ENCODE results near the gene FOXP2.

The FOXP2 gene

DNA sequence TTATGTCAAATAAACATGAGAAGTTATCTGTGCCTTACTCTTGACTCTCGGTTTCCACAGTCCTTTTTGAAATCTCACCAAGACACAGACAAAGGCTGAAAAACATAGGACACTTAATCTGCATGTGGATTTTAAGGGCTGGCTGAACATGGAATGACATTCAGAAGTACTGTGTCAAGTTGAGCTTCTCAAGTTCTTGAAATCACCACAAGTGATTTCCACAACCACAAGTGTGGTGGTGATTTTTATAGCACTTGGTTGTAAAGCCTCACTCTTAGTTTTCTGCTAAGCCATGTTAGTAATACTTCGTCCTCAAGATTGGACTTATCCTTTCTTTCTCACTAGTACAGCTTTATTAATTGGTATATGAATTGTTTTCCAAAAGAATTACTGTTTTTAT is 29.6 kb downstream of the FOXP2 start:
- no peak overlapping the region for H3K4me3 ChIP-seq (ENCODE audit: low read depth, low read length)
- TF ChIP-seq, protein P1, sequence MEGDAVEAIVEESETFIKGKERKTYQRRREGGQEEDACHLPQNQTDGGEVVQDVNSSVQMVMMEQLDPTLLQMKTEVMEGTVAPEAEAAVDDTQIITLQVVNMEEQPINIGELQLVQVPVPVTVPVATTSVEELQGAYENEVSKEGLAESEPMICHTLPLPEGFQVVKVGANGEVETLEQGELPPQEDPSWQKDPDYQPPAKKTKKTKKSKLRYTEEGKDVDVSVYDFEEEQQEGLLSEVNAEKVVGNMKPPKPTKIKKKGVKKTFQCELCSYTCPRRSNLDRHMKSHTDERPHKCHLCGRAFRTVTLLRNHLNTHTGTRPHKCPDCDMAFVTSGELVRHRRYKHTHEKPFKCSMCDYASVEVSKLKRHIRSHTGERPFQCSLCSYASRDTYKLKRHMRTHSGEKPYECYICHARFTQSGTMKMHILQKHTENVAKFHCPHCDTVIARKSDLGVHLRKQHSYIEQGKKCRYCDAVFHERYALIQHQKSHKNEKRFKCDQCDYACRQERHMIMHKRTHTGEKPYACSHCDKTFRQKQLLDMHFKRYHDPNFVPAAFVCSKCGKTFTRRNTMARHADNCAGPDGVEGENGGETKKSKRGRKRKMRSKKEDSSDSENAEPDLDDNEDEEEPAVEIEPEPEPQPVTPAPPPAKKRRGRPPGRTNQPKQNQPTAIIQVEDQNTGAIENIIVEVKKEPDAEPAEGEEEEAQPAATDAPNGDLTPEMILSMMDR (IDR thresholded peaks at IDR 0.05; ENCODE audit: low read depth, low read length): no peak

DNA sequence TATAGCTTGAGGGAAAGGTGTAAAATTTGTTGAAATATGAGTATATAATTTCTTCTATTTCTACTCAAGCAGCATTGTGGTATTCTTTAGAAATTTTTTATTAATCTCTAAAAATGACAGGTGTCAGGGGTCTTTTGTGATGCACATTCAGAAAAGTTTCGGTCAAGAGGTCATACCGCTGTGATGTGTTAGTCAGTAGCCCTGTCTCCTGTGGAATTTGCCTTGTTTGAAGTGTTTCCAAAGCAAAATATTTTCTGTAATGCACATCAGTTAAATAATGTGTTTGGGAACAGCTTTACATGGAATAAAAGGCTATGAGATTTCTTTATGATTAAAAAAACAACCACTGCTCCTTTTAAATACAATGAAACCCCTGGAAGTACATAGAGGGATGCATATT is 35.8 kb downstream of the FOXP2 start:
- TF ChIP-seq, protein P1 (IDR thresholded peaks at IDR 0.05; ENCODE audit: low read depth, low read length): no peak
- no peak overlapping the region for H3K4me3 ChIP-seq (ENCODE audit: low read depth, low read length)

DNA sequence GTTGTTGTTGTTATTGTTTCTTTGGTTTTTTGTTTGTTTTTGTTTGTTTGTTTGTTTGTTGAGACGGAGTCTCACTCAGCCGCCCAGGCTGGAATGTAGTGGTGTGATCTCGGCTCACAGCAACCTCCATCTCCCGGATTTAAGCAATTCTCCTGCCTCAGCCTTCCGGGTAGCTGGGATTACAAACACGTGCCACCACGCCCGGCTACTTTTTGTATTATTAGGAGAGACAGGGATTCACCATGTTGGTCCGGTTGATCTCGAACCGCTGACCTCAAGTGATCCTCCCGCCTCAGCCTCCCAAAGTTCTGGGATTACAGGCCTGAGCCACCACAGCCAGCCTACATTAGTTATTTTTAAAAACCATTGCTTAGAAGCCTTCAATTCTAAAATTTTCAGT is 45.0 kb downstream of the FOXP2 start:
- H3K4me3 ChIP-seq (ENCODE audit: low read depth, low read length): no peak overlapping the region
- TF ChIP-seq, protein P1 (IDR thresholded peaks at IDR 0.05; ENCODE audit: low read depth, low read length): no peak

DNA sequence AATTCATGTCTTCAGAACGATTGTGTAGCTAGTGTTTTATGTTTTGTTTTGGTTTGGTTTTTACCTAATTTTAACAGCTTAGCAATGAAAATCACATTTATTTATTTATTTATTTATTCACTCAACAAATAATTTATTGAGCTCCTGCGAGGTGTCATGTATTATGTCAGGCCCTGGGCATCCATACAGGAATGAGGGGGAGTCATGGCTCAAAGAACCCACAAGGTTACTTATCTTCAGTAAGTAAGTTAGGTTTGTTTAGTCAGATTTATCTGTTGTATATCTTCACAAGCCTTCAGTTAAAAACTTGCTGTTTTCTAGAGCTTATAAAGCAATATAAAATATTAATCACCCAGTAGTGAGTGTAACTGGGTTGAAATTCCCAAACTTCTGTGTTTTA is 45.4 kb downstream of the FOXP2 start:
- TF ChIP-seq, protein P1 (IDR thresholded peaks at IDR 0.05; ENCODE audit: low read depth, low read length): no peak
- H3K4me3 ChIP-seq (ENCODE audit: low read depth, low read length): no peak overlapping the region

DNA sequence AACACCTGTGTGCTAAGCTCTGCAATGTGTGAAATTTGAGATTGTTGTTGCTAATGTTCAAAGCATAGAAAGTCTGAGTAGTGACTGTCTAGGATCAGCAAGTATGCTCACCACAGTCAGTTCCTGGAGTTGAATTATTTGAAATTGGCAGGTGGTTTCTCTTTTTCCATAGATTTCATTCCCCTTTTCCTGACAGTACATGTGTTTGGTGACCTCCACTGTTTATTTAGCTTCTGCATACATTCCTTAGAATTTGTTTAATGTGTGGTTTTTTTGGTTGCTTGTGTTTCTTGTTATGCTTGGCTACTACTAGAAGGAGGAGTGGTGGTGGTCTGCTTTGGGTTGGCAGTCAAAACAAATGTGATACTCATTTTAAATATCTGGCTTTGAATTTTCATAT is 52.3 kb downstream of the FOXP2 start:
- H3K4me3 ChIP-seq (ENCODE audit: low read depth, low read length): no peak overlapping the region
- TF ChIP-seq, protein P1 (IDR thresholded peaks at IDR 0.05; ENCODE audit: low read depth, low read length): no peak

DNA sequence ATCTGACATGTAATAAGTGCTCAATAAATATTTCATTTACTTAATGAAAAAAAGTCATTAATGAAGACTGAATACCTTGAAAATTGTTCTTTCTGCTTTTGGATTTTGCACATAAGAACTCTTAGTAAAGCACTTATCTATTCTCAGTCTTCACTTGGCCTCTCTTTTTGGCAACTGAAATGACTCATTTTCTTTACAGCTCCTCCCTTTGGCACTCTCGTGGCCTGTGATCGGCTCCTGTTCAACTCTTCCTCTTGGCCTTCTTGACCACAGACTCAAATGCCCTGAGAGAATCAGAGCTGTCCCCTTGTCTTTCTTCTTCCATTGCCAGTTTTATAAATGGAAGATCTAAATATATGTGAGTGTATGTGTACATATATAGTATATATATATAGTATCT is 54.2 kb downstream of the FOXP2 start:
- TF ChIP-seq, protein P1 (IDR thresholded peaks at IDR 0.05; ENCODE audit: low read depth, low read length): no peak

DNA sequence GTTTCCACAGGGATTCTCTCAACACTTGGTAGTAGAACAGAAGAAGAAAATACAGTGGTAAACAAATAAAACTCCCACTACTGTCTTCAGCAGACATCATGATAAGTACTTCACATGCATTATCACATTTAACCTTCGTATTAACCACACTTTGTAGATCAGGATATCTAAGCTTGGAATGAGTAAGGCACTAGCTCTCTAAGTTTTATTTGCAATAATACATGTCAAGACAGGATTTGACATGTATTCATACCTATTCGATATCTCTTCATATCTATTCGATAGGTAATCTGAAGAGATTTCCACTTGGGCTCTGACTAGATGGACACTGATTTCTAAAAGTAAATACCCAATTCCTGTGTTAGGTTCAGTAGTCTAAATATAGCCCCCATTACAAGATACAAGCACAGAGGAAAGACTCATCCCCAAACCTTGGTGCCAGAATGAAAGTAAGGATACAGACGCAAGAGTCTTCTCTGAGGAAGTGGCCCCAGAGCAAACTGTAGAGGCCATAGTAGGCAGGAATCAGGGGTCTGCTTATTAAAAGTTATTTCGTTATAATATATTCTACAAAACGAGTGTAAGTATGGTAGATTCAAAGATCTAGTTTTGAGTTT is 58.4 kb downstream of the FOXP2 start:
- H3K4me3 ChIP-seq (ENCODE audit: low read depth, low read length): no peak overlapping the region
- TF ChIP-seq, protein P1 (IDR thresholded peaks at IDR 0.05; ENCODE audit: low read depth, low read length): no peak

More for the DNA sequence above, 54.2 kb downstream of the FOXP2 start:
- no peak overlapping the region for H3K4me3 ChIP-seq (ENCODE audit: low read depth, low read length)
